GM19099 (cell line): ENCODE results near the gene CCDC171.

Experiments used
- POLR2A ChIP-seq: IDR thresholded peaks from 3 replicates; pipeline ENCODE4 v1.6.1; 2011; ENCODE audit warnings: low read depth; ENCODE audit not compliant: insufficient read length; ENCODE audit errors: extremely low read depth

Gene CCDC171

GRCh38 chr9:16013366-16013765 lies 460.5 kb downstream of the CCDC171 start:
- no peak for TF ChIP-seq POLR2A

- no peak for TF ChIP-seq POLR2A
Observed at GRCh38 chr9:16013826-16014225, 461.0 kb downstream of the CCDC171 start.

GRCh38 chr9:16022228-16022627 lies 469.4 kb downstream of the CCDC171 start:
- TF ChIP-seq POLR2A: no peak

- no peak for TF ChIP-seq POLR2A
Observed at GRCh38 chr9:16023446-16023845, 470.6 kb downstream of the CCDC171 start.
